NT2/D1 (cell line): ENCODE data around the gene C3orf80.

ENCODE experiments used
- SUZ12 ChIP-seq: IDR thresholded peaks from 2 replicates; pipeline ENCODE4 v1.6.1; 2011; ENCODE audit not compliant: insufficient read length, insufficient read depth; ENCODE audit errors: extremely low read depth
- YY1 ChIP-seq: IDR thresholded peaks from 2 replicates; pipeline ENCODE4 v1.6.1; 2011; ENCODE audit not compliant: insufficient read length, insufficient read depth
- ZNF274 ChIP-seq: IDR thresholded peaks from 2 replicates; pipeline ENCODE4 v1.6.1; 2011; ENCODE audit warnings: mild to moderate bottlenecking, low read depth, low read length

DNA sequence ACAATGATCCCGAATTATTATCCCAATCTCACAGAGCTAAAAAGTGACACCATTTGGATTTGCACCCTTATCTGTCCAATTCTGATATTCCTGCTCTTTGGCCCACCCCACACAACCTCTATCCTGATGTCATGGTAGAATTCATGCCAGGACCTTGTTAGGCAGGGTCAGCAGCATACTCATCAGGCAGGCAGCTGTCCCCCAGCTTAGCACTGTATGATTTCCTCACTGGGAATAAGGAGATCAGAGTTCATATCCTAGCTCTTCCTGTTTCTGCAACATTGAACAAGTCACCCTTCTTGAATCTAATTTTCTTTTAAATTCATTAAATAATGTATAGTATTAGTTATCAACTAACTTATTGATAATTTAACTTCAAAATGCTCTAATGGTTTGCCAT, 12.0 kb upstream of the C3orf80 start:
- TF ChIP-seq ZNF274 (no peak), YY1 (no peak), SUZ12 (no peak)
